ENCODE measurements around the gene SETBP1.

The SETBP1 gene

DNA sequence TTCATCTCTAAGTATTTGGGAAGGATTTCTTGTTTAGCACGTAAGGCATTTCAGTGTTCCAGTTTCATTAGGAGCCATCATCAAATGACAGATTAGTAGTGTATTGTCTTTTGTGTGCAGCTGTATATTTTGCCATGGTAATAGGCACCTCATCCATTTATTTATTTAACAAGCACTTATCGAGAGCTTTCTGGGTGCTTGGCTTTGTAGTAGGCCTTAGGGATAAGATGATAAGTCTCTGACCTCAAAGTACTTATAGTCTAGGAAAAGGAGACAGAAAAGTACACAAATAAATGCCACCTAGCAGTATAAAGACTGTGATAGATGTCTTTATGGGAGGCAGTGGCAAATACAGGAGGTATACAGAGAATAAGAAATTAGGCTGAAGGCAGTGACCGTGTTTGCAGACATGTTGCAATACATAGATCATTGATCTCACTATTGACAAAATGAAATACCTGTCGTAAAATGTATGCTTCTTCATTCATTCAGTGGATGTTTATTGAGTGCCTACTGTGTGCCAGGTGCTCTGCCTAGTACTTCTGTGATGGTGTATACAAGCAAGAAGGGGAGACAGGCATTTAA, 265.9 kb downstream of the SETBP1 start (continued):
- TF ChIP-seq ZNF664 (tag by site-specific recombination; IDR thresholded peaks at IDR 0.05) (0 out of 2 replicates have a peak, but pooled peaks have one; percentile 48), ZNF2 (tag by site-specific recombination; IDR thresholded peaks at IDR 0.05) (0 out of 2 replicates have a peak, but pooled peaks have one; percentile 18), ZNF561 (tag by site-specific recombination; IDR thresholded peaks at IDR 0.05; ENCODE audit: borderline replicate concordance) (peak; percentile 73), ZNF785 (tag by site-specific recombination; IDR thresholded peaks at IDR 0.05) (no peak), KLF10 (tag by site-specific recombination; IDR thresholded peaks at IDR 0.05) (peak; percentile 65), TSHZ1 (tag by site-specific recombination; IDR thresholded peaks at IDR 0.05; ENCODE audit: borderline replicate concordance) (peak; percentile 86), ZNF138 (tag by site-specific recombination; IDR thresholded peaks at IDR 0.05; ENCODE audit: borderline replicate concordance) (no peak), GLIS2 (tag by site-specific recombination; IDR thresholded peaks at IDR 0.05) (no peak), MZF1 (tag by site-specific recombination; IDR thresholded peaks at IDR 0.05; ENCODE audit: borderline replicate concordance) (peak; percentile 57; the same call in 1 of the 2 replicates), GFI1B (tag by site-specific recombination; IDR thresholded peaks at IDR 0.05) (peak; percentile 85), ZFP37 (tag by site-specific recombination; IDR thresholded peaks at IDR 0.05) (no peak), ZNF707 (tag by site-specific recombination; IDR thresholded peaks at IDR 0.05) (no peak), ZNF398 (tag by site-specific recombination; IDR thresholded peaks at IDR 0.05) (no peak), KLF7 (tag by site-specific recombination; IDR thresholded peaks at IDR 0.05; ENCODE audit: borderline replicate concordance) (peak; percentile 79; the same call in 1 of the 2 replicates), ZNF391 (tag by site-specific recombination; IDR thresholded peaks at IDR 0.05; ENCODE audit: borderline replicate concordance, low read depth) (peak; percentile 70; the same call in 1 of the 2 replicates), KLF17 (tag by site-specific recombination; IDR thresholded peaks at IDR 0.05) (peak; percentile 86), GLIS1 (tag by site-specific recombination; IDR thresholded peaks at IDR 0.05) (peak; percentile 91), ZSCAN30 (tag by site-specific recombination; IDR thresholded peaks at IDR 0.05) (peak; percentile 94), ZNF596 (tag by site-specific recombination; IDR thresholded peaks at IDR 0.05) (peak; percentile 61), TCF7L2 (IDR thresholded peaks at IDR 0.05; ENCODE audit: borderline replicate concordance, low read depth, low read length) (peak; percentile 96), ZSCAN16 (tag by site-specific recombination; IDR thresholded peaks at IDR 0.05) (0 out of 2 replicates have a peak, but pooled peaks have one; percentile 40), SETDB1 (IDR thresholded peaks at IDR 0.05; ENCODE audit: insufficient read length, low read length) (no peak), KLF1 (tag by site-specific recombination; IDR thresholded peaks at IDR 0.05) (peak; percentile 86), ZNF133 (tag by site-specific recombination; IDR thresholded peaks at IDR 0.05) (no peak), ZNF426 (tag by site-specific recombination; IDR thresholded peaks at IDR 0.05) (no peak), ZNF549 (tag by site-specific recombination; IDR thresholded peaks at IDR 0.05) (peak; percentile 31; the same call in 1 of the 2 replicates), PBX3 (CRISPR knock-in tag; IDR thresholded peaks at IDR 0.05) (no peak), ZNF174 (tag by site-specific recombination; IDR thresholded peaks at IDR 0.05) (no peak)
- TF ChIP-seq, protein P1, sequence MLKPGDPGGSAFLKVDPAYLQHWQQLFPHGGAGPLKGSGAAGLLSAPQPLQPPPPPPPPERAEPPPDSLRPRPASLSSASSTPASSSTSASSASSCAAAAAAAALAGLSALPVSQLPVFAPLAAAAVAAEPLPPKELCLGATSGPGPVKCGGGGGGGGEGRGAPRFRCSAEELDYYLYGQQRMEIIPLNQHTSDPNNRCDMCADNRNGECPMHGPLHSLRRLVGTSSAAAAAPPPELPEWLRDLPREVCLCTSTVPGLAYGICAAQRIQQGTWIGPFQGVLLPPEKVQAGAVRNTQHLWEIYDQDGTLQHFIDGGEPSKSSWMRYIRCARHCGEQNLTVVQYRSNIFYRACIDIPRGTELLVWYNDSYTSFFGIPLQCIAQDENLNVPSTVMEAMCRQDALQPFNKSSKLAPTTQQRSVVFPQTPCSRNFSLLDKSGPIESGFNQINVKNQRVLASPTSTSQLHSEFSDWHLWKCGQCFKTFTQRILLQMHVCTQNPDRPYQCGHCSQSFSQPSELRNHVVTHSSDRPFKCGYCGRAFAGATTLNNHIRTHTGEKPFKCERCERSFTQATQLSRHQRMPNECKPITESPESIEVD (tag by site-specific recombination; IDR thresholded peaks at IDR 0.05) = peak; percentile 98
- TF ChIP-seq, protein P2, sequence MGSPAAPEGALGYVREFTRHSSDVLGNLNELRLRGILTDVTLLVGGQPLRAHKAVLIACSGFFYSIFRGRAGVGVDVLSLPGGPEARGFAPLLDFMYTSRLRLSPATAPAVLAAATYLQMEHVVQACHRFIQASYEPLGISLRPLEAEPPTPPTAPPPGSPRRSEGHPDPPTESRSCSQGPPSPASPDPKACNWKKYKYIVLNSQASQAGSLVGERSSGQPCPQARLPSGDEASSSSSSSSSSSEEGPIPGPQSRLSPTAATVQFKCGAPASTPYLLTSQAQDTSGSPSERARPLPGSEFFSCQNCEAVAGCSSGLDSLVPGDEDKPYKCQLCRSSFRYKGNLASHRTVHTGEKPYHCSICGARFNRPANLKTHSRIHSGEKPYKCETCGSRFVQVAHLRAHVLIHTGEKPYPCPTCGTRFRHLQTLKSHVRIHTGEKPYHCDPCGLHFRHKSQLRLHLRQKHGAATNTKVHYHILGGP (tag by site-specific recombination; IDR thresholded peaks at IDR 0.05) = peak; percentile 92
